K562 (cell line): ENCODE measurements around the gene TRIM31. TPM values are rescaled to one million over a fixed set of nuclear protein-coding genes. Genes with fewer than 3 reads are reported as not detected.
A peak's percentile ranks its signal among the peaks of the same experiment; 100 is the strongest.
"Not testable (repeated sequence)": the region's sequence is repeated elsewhere in the genome, so short reads cannot be mapped to it uniquely, and the experiment has no call there.

Source experiments
- ATAC-seq: fragments of 200-7000 bp; cut with Tn5 transposase; 3 replicates; pipeline ENCODE4 v1.9.1; 2020; ENCODE audit warnings: moderate library complexity
- BruUV-seq: library from RNA; stranded (reverse); fragments of 400-500 nt; replicated peaks from 2 replicates; lab custom pipeline; 2021; lab: Mats Ljungman, UMichigan
- CTCF ChIA-PET: fragments of 300-600 bp; formaldehyde crosslinking; extraction: SDS; loops from one replicate; lab custom pipeline; 2021; ENCODE audit warnings: low intra/inter-chr PET ratio; lab: Yijun Ruan, JAX
- POLR2A ChIA-PET: fragments of 300-600, 350-650 bp; sonication (Branson Sonifier 250); formaldehyde crosslinking; extraction: SDS; loops from one replicate; lab custom pipeline; 2021; ENCODE audit warnings: antibody characterized with exemption, inconsistent platforms; lab: Yijun Ruan, JAX
- DNase-seq, 4 experiments: peaks; one replicate each; pipeline versions ENCODE4 v3.0.0 to v3.0.0-alpha.2; 2011 to 2018; ENCODE audit warnings: low spot score in 3 of 4, mixed read lengths in 3 of 4; ENCODE audit errors: extremely low read depth in 1 of 4
- FAIRE-seq: peaks from 2 replicates; lab custom pipeline; 2011; peaks lifted over from hg19 to GRCh38; lab: Jason Lieb, UNC
- H2AFZ ChIP-seq: 2 replicates; pipeline ENCODE4 v1.6.0; 2011; ENCODE audit warnings: low read depth, low read length, control low read depth, inconsistent platforms
- H3K27ac ChIP-seq: fragments of 200-600 bp; 3 replicates; pipeline ENCODE4 v1.8.0; 2011; ENCODE audit warnings: low read depth, mild to moderate bottlenecking, control low read depth, inconsistent platforms, low read length, moderate library complexity, mixed read lengths; ENCODE audit errors: extremely low read depth
- H3K27me3 ChIP-seq, 2 experiments: fragments of 300-600 bp in 1 of 2; 2 replicates in 1 of 2; 3 replicates in 1 of 2; pipeline versions ENCODE4 v1.6.0 to v1.8.0; 2011; ENCODE audit warnings: inconsistent platforms in 2 of 2, low read length in 2 of 2, mild to moderate bottlenecking in 1 of 2, mixed read lengths in 1 of 2, moderate library complexity in 1 of 2; ENCODE audit not compliant: control insufficient read depth in 2 of 2, insufficient read depth in 2 of 2
- H3K36me3 ChIP-seq: fragments of 300-600 bp; 3 replicates; pipeline ENCODE4 v1.8.0; 2011; ENCODE audit warnings: mild to moderate bottlenecking, low read length, inconsistent platforms; ENCODE audit not compliant: control insufficient read depth, insufficient read depth
- H3K4me1 ChIP-seq, 2 experiments: fragments of 200-600 bp in 1 of 2; replicated peaks in 1 of 2; 2 replicates in 1 of 2; 3 replicates in 1 of 2; pipeline versions ENCODE4 v1.5.1 to v1.8.0; 2011; ENCODE audit warnings: inconsistent platforms in 2 of 2, low read length in 2 of 2, mild to moderate bottlenecking in 1 of 2, mixed read lengths in 1 of 2, moderate library complexity in 1 of 2; ENCODE audit not compliant: control insufficient read depth in 2 of 2, insufficient read depth in 2 of 2
- H3K4me2 ChIP-seq: 2 replicates; pipeline ENCODE4 v1.6.1; 2011; ENCODE audit warnings: low read length, control low read depth, inconsistent platforms, mixed read lengths; ENCODE audit not compliant: insufficient read depth
- H3K4me3 ChIP-seq: fragments of 200-600 bp; sonication (generic), shearing (Covaris generic); 2 replicates; pipeline ENCODE4 v1.5.1; 2016; ENCODE audit warnings: control low read depth, inconsistent platforms
- H3K79me2 ChIP-seq: fragments of 200-600 bp; 3 replicates; pipeline ENCODE4 v1.8.0; 2011; ENCODE audit warnings: low read length, inconsistent platforms; ENCODE audit not compliant: control insufficient read depth, insufficient read depth
- H3K9ac ChIP-seq, 2 experiments: 2 replicates each; pipeline versions ENCODE4 v1.6.0 to v1.6.1; 2011; ENCODE audit warnings: low read depth in 2 of 2, low read length in 2 of 2, control low read depth in 1 of 2, inconsistent platforms in 1 of 2, mild to moderate bottlenecking in 1 of 2, mixed read lengths in 1 of 2; ENCODE audit not compliant: insufficient read depth in 1 of 2
- H3K9me1 ChIP-seq: one replicate; pipeline ENCODE4 v1.6.0; 2011; ENCODE audit warnings: inconsistent platforms, mild to moderate bottlenecking, low read length, moderate library complexity; ENCODE audit not compliant: control insufficient read depth, insufficient read depth
- H3K9me3 ChIP-seq: replicated peaks from 2 replicates; pipeline ENCODE4 v1.5.1; 2011; ENCODE audit warnings: low read depth, low read length, inconsistent platforms; ENCODE audit not compliant: control insufficient read depth, insufficient read depth
- H4K20me1 ChIP-seq: replicated peaks from 2 replicates; pipeline ENCODE4 v1.6.1; 2011; ENCODE audit warnings: low read length, inconsistent platforms, mixed read lengths; ENCODE audit not compliant: control insufficient read depth, insufficient read depth
- LARP7 ChIP-seq: fragments of 450-650 bp; IDR thresholded peaks from 2 replicates; pipeline ENCODE4 v1.6.1; 2016
- ZFPM2 ChIP-seq: fragments of 250-450 bp; sonication (Bioruptor Pico); IDR thresholded peaks from 2 replicates; pipeline ENCODE4 v1.5.1; 2022; ENCODE audit warnings: mild to moderate bottlenecking
- ZNF512 ChIP-seq: IDR thresholded peaks from 2 replicates; pipeline ENCODE4 v1.6.1; 2016; ENCODE audit warnings: missing genetic modification characterization, missing compliant biosample characterization
- whole genome bisulfite sequencing: fragments of 100-300 bp; shearing (Covaris generic); methylation state at CpG from one replicate; pipeline ENCODE4 v1.1.6; 2016; ENCODE audit warnings: low coverage, mixed read lengths; ENCODE audit not compliant: insufficient coverage; ENCODE audit errors: missing lambda C conversion rate; 5-methylcytosine and 5-hydroxymethylcytosine counted together
- in situ Hi-C: fragments of 300-500 bp; cut with MboI; formaldehyde crosslinking; loops from 4 replicates; pipeline ENCODE4 v1.15.0; 2018; ENCODE audit warnings: inconsistent platforms, mixed read lengths
- intact Hi-C: fragments of 100-400 bp; cut with micrococcal nuclease; formaldehyde crosslinking; loops from 2 replicates; pipeline ENCODE4 v1.14.2; 2022
- polyA plus RNA-seq, 8 experiments: library from polyadenylated mRNA; depleted of rRNA in 4 of 8; stranded (reverse) in 5 of 8; unstranded in 3 of 8; fragments of >200 nt; fragmentation: Nextera tagmentation in 2 of 8; fragmentation: Illumina TruSeq in 1 of 8; extraction: Ambion mirVana in 2 of 8; extraction: Trizol in 1 of 8; gene quantifications; 2 replicates each; pipeline versions ENCODE4 v1.2.1 to v1.2.3, GENCODE V29; 2011 to 2014; ENCODE audit warnings: inconsistent platforms in 1 of 8, missing spikeins in 1 of 8
- total RNA-seq, 7 experiments: library from RNA; depleted of rRNA in 6 of 7; stranded (reverse); fragments of >200 nt in 6 of 7; fragmentation: Illumina TruSeq in 2 of 7; extraction: Trizol in 2 of 7; gene quantifications; 2 replicates each; pipeline versions ENCODE4 v1.2.1 to v1.2.3, GENCODE V29; 2011 to 2021; ENCODE audit warnings: low replicate concordance in 1 of 7

TRIM31 gene
- total and polyA plus RNA-seq, 9 of the 15 experiments (the other 6 are each of a cell fraction or from before 2014, with no cell fraction given), result not detected

DNA sequence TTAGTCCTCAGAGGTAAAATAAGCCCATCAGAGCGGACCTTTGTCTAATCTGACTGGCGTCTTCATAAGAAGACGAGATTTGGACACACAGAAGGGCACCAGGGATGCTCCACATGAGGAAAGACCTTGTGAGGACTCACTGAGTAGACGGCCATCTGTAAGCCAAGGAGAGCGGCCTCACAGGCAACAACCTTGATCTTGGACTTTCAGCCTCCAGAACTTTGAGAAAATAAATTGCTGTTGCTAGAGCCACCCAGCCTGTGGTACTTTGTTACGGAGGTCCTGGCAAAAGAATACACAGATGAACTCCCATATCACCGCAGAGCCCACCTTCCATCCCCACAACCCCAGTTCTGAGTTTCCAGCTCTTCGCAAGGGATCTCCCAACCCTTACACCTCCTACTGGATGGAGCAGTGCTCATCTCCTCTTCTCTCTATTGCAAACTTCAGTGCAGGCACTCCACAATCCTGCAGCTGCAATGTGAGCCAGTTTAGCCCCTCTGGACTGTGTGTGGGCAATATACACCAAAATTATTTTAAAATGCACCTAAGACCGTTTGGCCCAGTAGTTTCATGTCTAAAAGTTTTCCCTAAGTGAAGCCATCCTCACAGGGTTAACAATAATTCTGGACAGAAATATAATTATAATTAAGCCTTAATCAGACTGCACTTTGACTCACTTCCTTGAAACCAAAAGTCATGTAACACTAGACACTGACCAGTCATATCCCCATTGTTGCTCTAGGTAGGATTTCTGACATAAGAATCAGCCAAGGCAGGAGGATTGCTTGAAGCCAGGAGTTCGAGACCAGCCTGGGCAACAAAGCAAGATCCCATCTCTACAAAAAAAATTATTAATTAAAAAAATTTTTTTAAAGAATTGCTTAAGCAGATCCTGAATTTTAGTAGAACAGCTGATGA lies 8.8 kb upstream of the TRIM31 start:
- POLR2A ChIA-PET, result no interaction called here

GRCh38 chr6:30118691-30119090 lies 5.8 kb upstream of the TRIM31 start:
- WGBS, result 6% methylated on average over 3 of the region's 5 CpGs
- H3K79me2 ChIP-seq, DNase-seq, ATAC-seq, H3K27ac ChIP-seq, H3K4me1 ChIP-seq, H4K20me1 ChIP-seq, H2AFZ ChIP-seq, H3K9me1 ChIP-seq, H3K36me3 ChIP-seq, H3K9ac ChIP-seq, H3K27me3 ChIP-seq, H3K4me3 ChIP-seq, H3K9me3 ChIP-seq, in situ Hi-C loops, POLR2A ChIA-PET, FAIRE-seq, H3K4me2 ChIP-seq, BruUV-seq: not testable (repeated sequence)
- intact Hi-C loops, result loop anchor here (5.0 kb wide), 1 partner anchor 279 kb away; no protein-coding TSS in a partner anchor
- TF ChIP-seq ZNF512 (peak; percentile 93), LARP7 (0 out of 2 replicates have a peak, but pooled peaks have one; percentile 17)
- CTCF ChIA-PET, result interaction anchor here (1.1 kb wide), 1 partner anchor 13 kb away, joined by 4 read pairs; no protein-coding TSS in a partner anchor

More for the DNA sequence above, 8.8 kb upstream of the TRIM31 start:
- peaks cover 4% of the 10 kb centered on the region in 2 experiments; a peak in 1 of 5 replicates for H3K4me1 ChIP-seq
- no peak overlapping the region for H3K4me3 ChIP-seq
- H3K9ac ChIP-seq, result no peak overlapping the region
- no peak overlapping the region for H3K4me2 ChIP-seq
- intact Hi-C loops, result no loop called here
- no peak overlapping the region for H3K27ac ChIP-seq
- FAIRE-seq (no peak), DNase-seq (no peak), ATAC-seq (peak; percentile 57; the same call in 2 of the 3 replicates)
- in situ Hi-C loops, result no loop called here
- no peaks in the 10 kb centered on the region for H4K20me1 ChIP-seq
- CTCF ChIA-PET, result no interaction called here
- 20% methylated on average over 10 of the region's 10 CpGs for WGBS
- TF ChIP-seq ZFPM2 (CRISPR knock-in tag), result no peak
- no peaks in the 10 kb centered on the region for H3K36me3 ChIP-seq
- no peaks in the 10 kb centered on the region for H3K9me3 ChIP-seq
- BruUV-seq, result no TSS peak
- no peak overlapping the region for H2AFZ ChIP-seq
- no peaks in the 10 kb centered on the region for H3K9me1 ChIP-seq
- peaks cover 4 to 10% of the 10 kb centered on the region in 2 experiments; a peak in 2 of 5 replicates for H3K27me3 ChIP-seq
- H3K79me2 ChIP-seq, result no peaks in the 10 kb centered on the region
